HG02798 (cell line): ENCODE measurements around the gene AUP1.
"Not testable (repeated sequence)": the region's sequence is repeated elsewhere in the genome, so short reads cannot be mapped to it uniquely, and the experiment has no call there.

Source experiments
- ATAC-seq: cut with Tn5 transposase; IDR thresholded peaks from one replicate; pipeline ENCODE4 v1.9.1; 2021; ENCODE audit warnings: mild to moderate bottlenecking; ENCODE audit not compliant: unreplicated experiment, poor library complexity

AUP1 gene

GRCh38 chr2:74500578-74500946, 28.9 kb downstream of the AUP1 start:
- ATAC-seq = no peak

DNA sequence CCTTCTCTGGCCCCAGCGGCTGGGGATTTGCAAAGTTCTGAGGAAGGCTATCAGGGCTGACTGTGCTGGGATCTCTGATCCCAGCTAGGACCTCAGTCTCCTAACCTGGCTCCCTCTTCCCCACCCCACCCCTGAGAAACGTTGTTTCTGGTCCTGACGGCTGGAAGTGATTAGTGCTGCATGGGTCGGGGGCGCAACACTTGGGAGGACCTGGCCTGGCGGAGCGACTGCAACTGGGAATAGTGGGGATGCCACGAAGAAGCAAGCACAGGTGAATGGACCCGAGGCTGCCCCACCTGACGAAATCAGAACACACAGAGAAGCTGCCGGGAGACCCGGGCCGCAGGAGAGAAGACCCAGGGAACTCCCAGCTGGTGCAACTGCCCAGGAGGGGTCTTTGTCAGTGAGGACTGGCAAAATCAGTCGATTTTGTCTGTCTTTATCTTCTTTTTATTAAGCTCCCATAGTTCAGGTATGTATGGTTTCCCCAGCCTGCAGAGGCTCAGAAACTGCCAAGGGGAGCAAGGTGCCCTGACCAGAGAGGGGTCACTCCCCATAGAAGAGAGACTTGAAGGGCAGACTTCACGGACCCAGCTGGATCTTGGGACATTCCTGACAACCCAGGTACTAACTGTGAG, 29.4 kb downstream of the AUP1 start:
- ATAC-seq = no peak

GRCh38 chr2:74499267-74499939, 30.1 kb downstream of the AUP1 start, which contains the start of gene LBX2:
TSS of gene LBX2 (minus strand) at chr2:74499603. CDS start at chr2:74499537, 66 bp downstream.
- no peak for ATAC-seq

DNA sequence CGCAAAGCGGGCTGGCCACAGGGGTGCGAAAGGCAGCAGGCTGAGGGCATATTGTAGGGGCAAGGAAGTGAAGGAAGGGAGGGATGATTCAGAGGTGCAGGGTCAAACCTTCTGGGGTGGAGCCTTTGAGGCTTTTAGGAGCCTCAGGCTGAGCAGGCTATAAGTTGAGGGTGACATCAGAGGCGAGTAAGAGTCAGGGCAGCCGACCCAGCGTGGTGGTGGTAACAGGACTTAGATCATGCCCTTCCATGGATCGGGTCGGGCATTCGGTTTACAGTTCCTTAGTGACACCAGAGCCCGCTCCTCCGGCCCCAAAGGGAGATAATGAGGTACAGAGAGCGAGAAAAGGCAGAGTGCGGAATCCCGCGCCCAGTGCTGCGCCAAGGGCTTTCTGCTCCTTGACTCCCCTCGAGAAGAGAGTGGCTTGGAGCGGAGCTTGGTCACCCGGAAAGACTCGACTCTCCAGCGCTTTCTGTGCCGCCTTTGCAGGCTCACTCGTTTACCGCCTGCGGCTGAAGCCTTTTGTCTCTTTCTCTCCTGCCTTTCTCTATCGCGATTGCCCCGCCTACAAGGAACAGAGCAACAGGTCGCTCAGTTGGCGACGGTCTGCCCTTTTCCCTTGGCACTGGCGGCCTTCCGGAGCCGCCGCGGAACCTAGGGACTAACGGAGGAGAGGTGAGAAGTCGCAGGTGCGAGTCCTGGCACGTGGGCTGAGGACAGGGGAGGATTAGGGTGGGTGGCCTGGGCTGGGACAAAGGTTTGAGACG, 30.8 kb downstream of the AUP1 start:
- no peak for ATAC-seq

- ATAC-seq = peak; percentile 35
Measured at GRCh38 chr2:74497777-74498499, 31.6 kb downstream of the AUP1 start.

GRCh38 chr2:74496997-74497776, 32.3 kb downstream of the AUP1 start:
- no peak for ATAC-seq

- no peak for ATAC-seq
Measured at GRCh38 chr2:74495440-74495839, 34.1 kb downstream of the AUP1 start.

DNA sequence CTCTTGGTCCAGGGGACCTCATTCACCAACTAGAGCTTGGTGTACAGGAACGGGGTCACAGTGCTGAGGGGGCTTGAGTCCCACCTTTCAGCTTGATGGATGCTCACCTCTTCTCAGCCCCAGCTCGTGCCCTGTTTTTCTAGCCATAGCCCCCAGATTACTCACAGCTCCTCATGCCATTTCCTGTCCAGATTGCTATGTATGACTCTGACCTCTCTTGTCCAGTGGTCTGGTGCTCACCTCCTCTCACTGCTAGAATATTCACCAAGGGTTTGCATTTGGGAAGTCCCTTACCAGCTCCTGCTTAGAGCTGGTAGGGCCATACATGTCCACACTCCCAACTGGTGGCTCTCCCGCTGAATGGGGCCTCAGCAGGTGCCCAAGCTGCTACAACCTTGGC, 36.0 kb downstream of the AUP1 start:
- no peak for ATAC-seq

GRCh38 chr2:74491648-74492544, 37.6 kb downstream of the AUP1 start:
- no peak for ATAC-seq

DNA sequence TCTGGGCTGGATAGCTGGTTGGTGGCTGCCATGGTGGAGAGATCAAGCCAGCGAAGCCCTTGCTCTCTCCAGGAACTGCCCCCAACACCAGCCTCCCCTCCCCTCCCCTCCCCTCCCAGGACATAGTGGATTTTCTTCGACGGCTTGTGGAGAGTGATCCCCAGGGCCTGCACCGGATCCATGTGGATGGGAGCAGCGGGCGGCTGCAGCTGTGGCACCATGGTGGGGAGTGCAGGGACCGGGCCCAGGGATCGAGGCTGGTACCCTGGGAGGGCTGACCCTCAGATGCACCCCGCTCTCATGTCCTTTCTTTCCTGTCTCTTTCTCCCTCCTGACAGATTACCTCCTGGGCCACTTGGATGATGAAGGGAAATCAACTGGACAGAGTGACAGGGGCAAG, 39.6 kb downstream of the AUP1 start:
- ATAC-seq = no peak

DNA sequence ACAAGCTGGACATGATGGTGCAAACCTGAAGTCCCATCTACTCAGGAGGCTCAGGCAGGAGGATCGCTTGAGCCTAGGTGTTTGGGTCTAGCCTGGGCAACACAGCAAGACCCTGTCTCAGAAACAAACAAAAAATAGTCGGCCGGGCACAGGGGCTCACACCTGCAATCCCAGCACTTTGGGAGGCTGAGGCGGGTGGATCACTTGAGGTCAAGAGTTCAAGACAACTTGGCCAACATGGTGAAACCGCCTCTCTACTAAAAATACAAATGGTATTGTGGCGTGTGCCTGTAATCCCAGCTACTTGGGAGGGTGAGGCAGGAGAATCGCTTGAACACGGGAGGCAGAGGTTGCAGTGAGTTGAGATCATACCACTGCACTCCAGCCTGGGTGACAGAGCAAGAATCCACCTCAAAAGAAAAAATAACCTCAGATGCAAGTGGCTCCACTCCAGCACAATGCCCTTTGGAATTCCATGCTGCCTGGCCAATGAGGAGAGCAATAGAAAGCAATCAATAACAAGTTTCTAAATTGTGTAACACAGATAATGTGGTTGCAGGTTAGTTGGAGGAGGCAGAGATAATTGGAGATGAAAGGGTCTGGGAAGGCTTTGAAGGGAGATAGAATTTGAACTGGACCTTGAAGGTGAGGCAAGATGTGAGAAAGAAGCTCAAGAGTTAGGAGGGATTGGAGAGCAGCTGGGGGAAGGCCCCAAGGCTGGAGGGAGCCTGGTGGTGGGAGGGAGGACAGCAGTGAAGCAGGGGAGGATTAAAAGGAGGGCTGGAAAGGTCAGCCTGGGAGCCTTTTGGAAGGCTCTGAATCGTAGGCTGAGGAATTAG, 40.6 kb downstream of the AUP1 start:
- ATAC-seq = no peak

DNA sequence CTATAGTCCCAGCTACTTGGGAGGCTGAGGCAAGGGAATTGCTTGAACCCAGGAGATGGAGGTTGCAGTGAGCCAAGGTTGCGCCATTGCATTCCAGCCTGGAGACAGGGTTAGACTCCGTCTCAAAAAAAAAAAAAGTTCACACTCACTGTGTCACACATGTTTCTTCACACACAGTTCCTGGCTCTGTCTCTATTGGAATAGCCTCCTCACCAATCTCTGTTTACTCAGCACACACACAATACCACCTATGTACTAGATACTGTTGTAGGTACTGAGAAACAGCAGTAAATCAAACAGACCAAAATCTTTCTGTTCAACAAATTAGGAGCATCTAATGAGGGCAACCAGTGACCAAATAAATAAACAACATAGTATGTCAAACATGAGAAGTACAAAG, 43.4 kb downstream of the AUP1 start:
- ATAC-seq = no peak

- not testable (repeated sequence) for ATAC-seq
Measured at GRCh38 chr2:74483675-74484164, 45.8 kb downstream of the AUP1 start.

GRCh38 chr2:74482801-74483674, 46.5 kb downstream of the AUP1 start, which contains the start of the genes CCDC142 and TTC31:
TSS of gene CCDC142 (minus strand) at chr2:74482998. CDS start at chr2:74482837, 161 bp downstream.
TSS of gene TTC31 (plus strand) at chr2:74483081. CDS start at chr2:74483096, 15 bp downstream.
- peak; percentile 93 for ATAC-seq

DNA sequence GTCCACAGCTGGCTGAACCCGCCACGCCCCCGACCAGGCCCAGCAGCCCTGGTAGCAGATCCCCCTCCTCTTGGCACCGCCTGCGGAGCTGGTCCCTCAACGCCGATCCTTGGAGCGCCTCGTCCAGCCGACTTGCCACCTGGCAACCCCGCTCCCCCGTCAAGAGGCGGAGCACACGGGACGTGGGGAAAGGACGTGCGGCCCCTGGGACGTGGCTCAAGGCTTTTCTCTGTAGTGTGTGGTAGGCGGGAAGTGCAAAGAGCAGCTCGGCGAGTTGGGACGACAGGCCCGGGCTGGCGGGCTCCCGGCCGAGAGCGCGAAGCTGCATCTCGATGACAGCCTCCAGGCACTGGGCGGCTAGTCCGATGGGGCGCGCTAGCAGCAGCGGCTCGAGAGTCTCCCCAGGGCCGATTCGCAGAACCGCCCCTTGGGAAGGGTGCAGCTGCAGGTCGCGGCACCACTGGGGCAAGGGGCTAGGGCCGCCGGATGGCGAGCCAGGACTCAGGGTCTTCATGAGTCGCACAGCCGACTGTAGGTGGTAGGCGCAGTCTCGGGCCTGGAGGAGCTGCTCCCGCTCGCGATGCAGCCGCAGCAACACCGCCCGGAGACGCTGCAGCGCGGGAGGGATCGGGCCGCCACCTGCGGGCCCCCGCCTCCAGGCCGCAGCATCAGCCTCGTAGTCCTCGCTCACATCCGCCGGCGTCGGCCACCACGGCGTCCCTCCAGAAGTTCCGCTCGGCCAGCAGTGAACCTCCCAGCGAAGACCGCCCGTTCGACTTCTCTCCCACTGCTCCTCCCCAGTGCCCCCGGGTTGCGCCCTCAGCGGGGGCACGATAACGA, 47.3 kb downstream of the AUP1 start:
- peak; percentile 42 for ATAC-seq

GRCh38 chr2:74481431-74481830, 48.1 kb downstream of the AUP1 start:
- no peak for ATAC-seq
